H1 (cell line): ENCODE measurements around the gene CLN6. TPM values are rescaled to one million over a fixed set of nuclear protein-coding genes. Genes with fewer than 3 reads are reported as not detected.
A peak's percentile ranks its signal among the peaks of the same experiment; 100 is the strongest.

Experiments
- ASH2L ChIP-seq: fragments of 200-600, 300-600 bp; sonication (generic); IDR thresholded peaks from one replicate; pipeline ENCODE4 v1.7.1; 2017; ENCODE audit warnings: low read length
- CBX8 ChIP-seq: fragments of 300-800, 300-1000 bp; sonication (generic); IDR thresholded peaks from 2 replicates; pipeline ENCODE4 v1.7.1; 2016; ENCODE audit warnings: low read depth, low read length, borderline replicate concordance
- EGR1 ChIP-seq: IDR thresholded peaks from 2 replicates; pipeline ENCODE4 v1.6.1; 2011; ENCODE audit warnings: low read depth, low read length, borderline replicate concordance
- JUN ChIP-seq: IDR thresholded peaks from 2 replicates; pipeline ENCODE4 v1.6.1; 2011; ENCODE audit warnings: low read depth, mild to moderate bottlenecking, improper control_type of control experiment, low read length
- PHF8 ChIP-seq: fragments of 200-600 bp; sonication (generic); conservative IDR thresholded peaks from 2 replicates; pipeline ENCODE4 v1.7.1; 2012; ENCODE audit warnings: low read depth, mild to moderate bottlenecking, inconsistent platforms, low read length, moderate library complexity
- POLR2A ChIP-seq, 2 experiments: IDR thresholded peaks; 1 replicate in 1 of 2; 2 replicates in 1 of 2; pipeline ENCODE4 v1.6.1; 2011; ENCODE audit warnings: low read depth in 2 of 2, low read length in 2 of 2, mild to moderate bottlenecking in 2 of 2; ENCODE audit errors: control extremely low read depth in 1 of 2
- SAP30 ChIP-seq: fragments of 300-600 bp; sonication (generic); IDR thresholded peaks from 2 replicates; pipeline ENCODE4 v1.7.1; 2012; ENCODE audit warnings: low read length, moderate library complexity, mild to moderate bottlenecking, inconsistent platforms; ENCODE audit not compliant: insufficient read depth, insufficient replicate concordance
- SIN3A ChIP-seq, 2 experiments: IDR thresholded peaks in 1 of 2; conservative IDR thresholded peaks in 1 of 2; 2 replicates each; pipeline ENCODE4 v1.6.1; 2011 to 2012; ENCODE audit warnings: low read length in 2 of 2, improper control_type of control experiment in 1 of 2, low read depth in 1 of 2, mild to moderate bottlenecking in 1 of 2
- TAF1 ChIP-seq: IDR thresholded peaks from 2 replicates; pipeline ENCODE4 v1.6.1; 2011; ENCODE audit warnings: mild to moderate bottlenecking, low read depth, low read length
- TAF7 ChIP-seq: optimal IDR thresholded peaks from 2 replicates; pipeline ENCODE3; 2011; ENCODE audit warnings: low read depth, mild to moderate bottlenecking, inconsistent platforms, low read length, moderate library complexity, borderline replicate concordance
- TBP ChIP-seq: IDR thresholded peaks from 2 replicates; pipeline ENCODE4 v1.6.1; 2011; ENCODE audit warnings: low read depth, low read length, improper control_type of control experiment
- TEAD4 ChIP-seq: IDR thresholded peaks from 2 replicates; pipeline ENCODE4 v1.6.1; 2012; ENCODE audit warnings: low read depth, low read length, inconsistent platforms, mixed read lengths
- YY1 ChIP-seq: IDR thresholded peaks from 2 replicates; pipeline ENCODE4 v1.6.1; 2011; ENCODE audit warnings: low read depth, mild to moderate bottlenecking, low read length
- polyA plus RNA-seq, 7 experiments: library from polyadenylated mRNA; depleted of rRNA in 3 of 7; stranded (reverse) in 5 of 7; unstranded in 2 of 7; fragments of >200 nt in 5 of 7; fragments of 200-250 nt in 2 of 7; gene quantifications; 1 replicate in 5 of 7; 2 replicates in 1 of 7; 4 replicates in 1 of 7; pipeline versions ENCODE4 v1.2.1 to v1.2.3, GENCODE V29; 2011 to 2013; ENCODE audit warnings: missing spikeins in 2 of 7, mixed read lengths in 2 of 7
- total RNA-seq: library from RNA; stranded (reverse); fragmentation: NEBNext Ultra II Directional; extraction: Animal tissue kit (Norgen Biotek cat#: 25700); gene quantifications from 2 replicates; pipeline ENCODE4 v1.2.1, GENCODE V29; 2021
- TF ChIP-seq, protein P1 (sequence below): IDR thresholded peaks from 2 replicates; pipeline ENCODE4 v1.6.1; 2012; ENCODE audit warnings: inconsistent platforms
- TF ChIP-seq, protein P2 (sequence below): IDR thresholded peaks from 2 replicates; pipeline ENCODE4 v1.6.1; 2012; ENCODE audit warnings: inconsistent platforms

CLN6 gene
- total and polyA plus RNA-seq, 2 of the 8 experiments (the other 6 are each of a cell fraction or from before 2014, with no cell fraction given) = 60.0 to 137 TPM

DNA sequence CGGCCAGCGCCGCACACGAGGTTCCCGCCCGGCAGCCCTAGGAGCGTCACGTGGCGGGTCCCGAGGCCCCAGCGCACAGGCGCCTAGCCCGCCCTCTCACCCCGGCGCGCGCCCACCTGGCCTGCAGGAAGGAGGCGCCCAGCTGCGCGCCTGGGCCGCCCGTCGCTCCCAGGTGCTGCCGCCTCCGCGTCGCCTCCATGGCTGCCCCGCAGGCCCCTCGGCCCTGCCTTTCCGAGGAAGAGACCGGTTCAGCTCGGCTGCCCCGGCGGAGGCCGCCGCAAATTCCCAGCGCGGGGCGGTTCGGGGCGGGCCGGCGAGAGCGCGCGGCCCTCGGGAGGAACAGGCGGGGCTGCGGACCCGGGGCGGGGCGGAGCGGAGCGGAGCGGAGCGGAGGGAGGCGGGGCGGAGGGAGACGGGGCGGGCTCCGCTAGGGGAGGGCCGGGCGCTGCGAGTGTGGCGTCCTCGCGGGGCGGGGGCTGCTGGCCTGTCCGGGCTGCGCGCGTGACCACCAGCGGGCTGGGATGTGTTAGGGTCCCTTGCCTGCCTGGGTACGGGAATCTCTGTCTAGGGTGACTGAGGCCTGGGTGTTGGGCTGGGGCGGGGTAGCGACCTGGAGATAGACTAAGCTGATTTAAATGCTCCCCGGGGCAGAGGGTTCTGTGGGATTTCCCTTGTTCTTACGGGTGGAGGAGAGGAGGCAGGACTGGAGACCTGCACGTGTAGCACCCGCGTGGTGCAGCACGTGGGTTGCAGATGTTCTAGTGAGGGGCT, at the start of gene CLN6 (continued):
- 0 out of 2 replicates have a peak, but pooled peaks have one; percentile 45 for TF ChIP-seq YY1
- peak; percentile 69; the same call in 1 of the 2 replicates for TF ChIP-seq JUN
- peak; percentile 84 for TF ChIP-seq ASH2L
- peak; percentile 56; the same call in 1 of the 2 replicates for TF ChIP-seq TBP
- TF ChIP-seq, protein P1, sequence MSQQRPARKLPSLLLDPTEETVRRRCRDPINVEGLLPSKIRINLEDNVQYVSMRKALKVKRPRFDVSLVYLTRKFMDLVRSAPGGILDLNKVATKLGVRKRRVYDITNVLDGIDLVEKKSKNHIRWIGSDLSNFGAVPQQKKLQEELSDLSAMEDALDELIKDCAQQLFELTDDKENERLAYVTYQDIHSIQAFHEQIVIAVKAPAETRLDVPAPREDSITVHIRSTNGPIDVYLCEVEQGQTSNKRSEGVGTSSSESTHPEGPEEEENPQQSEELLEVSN = peak; percentile 97; the same call in 1 of the 2 replicates
- TF ChIP-seq TEAD4 = 0 out of 2 replicates have a peak, but pooled peaks have one; percentile 0
- peak; percentile 81 for TF ChIP-seq TAF1
- TF ChIP-seq POLR2A (IDR thresholded peaks at IDR 0.05; ENCODE audit: control extremely low read depth in 1 of 2, low read depth in 2 of 2, low read length in 2 of 2) = peak; percentile 40 to 53; a peak in 2 of 3 replicates
- peak; percentile 95 for TF ChIP-seq PHF8
- TF ChIP-seq SIN3A (conservative IDR thresholded peaks at IDR 0.05 in 1 of 2, IDR thresholded peaks at IDR 0.05 in 1 of 2; ENCODE audit: low read depth in 1 of 2, low read length in 2 of 2) = peak in 1 of 2 experiments; percentile 48; a peak in 2 of 4 replicates
- TF ChIP-seq TAF7 = peak; percentile 69
- no peak for TF ChIP-seq EGR1
- no peak for TF ChIP-seq SAP30
- TF ChIP-seq, protein P2, sequence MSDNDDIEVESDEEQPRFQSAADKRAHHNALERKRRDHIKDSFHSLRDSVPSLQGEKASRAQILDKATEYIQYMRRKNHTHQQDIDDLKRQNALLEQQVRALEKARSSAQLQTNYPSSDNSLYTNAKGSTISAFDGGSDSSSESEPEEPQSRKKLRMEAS = peak; percentile 97
- no peak for TF ChIP-seq CBX8
- TF ChIP-seq, all 59 proteins: peak for 16
